ENCODE data around the gene DEFB123. TPM values are rescaled to one million over a fixed set of nuclear protein-coding genes. Genes with fewer than 3 reads are reported as not detected.

Gene DEFB123
- total and polyA plus RNA-seq, 7 experiments from 2014 or later, result not detected

DNA sequence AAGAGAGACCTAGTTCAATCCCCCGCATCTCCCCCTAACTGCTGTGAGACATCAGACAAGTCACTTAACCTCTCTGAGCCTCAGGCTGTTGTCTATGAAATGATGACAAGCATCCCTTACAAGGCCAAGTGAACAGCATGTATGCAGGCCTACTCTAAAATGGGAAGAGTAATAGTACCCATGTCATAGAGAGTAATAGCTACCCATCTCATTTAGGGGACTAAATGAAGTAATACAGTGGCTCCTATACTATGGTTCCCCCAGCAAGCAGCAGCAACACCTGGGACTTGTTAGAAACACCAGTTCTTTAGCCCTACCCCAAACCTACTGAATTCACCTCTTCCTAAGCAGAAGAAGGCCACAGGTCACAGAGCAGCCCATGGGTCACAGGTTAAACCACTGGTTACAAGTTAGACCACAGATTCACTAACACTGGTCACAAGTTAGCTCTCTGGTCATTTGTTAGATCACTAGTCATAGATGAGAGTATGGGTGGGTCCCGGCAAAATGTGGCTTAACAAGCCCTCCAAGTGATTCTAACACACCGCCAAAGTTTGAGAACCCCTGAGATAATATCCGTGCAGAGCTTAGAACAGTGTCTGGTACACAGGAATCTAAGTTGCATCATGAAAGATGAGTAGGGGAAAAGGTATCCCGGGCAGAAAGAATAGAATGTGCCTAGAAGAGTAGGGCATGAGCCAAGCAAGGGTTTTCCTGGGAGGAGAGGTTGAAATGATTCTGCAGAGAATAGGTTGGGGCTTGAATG lies 33.1 kb downstream of the DEFB123 start:
- intact Hi-C loops (cut with micrococcal nuclease), result no loop called here
- Mint-ChIP-seq H3K36me3 (peaks cover 0 to 6% (median 4%) of the 10 kb centered on the region in 5 donors), H3K27ac (no peak overlapping the region), H3K27me3 (peaks cover 35 to 52% (median 50%) of the 10 kb centered on the region in 5 donors), H3K4me1 (peaks cover 0 to 13% (median 3%) of the 10 kb centered on the region in 7 donors), H3K9me3 (peaks cover 0 to 11% (median 4%) of the 10 kb centered on the region in 11 donors), H3K4me3 (peak overlapping the region in 3 of 10 donors; percentile 6 to 63 (median 9))
- peaks cover 0 to 5% of the 10 kb centered on the region in 2 donors for H3K27me3 ChIP-seq (ENCODE audit: control insufficient read depth in 2 of 2, insufficient read depth in 2 of 2, low read length in 2 of 2)
- H3K9me3 ChIP-seq (ENCODE audit: control insufficient read depth in 2 of 3, low read length in 3 of 3), result no peaks in the 10 kb centered on the region
- H3K4me3 ChIP-seq (ENCODE audit: low read length), result no peak overlapping the region
- H3K4me1 ChIP-seq (ENCODE audit: control insufficient read depth in 2 of 2, insufficient read depth in 2 of 2, low read length in 2 of 2), result no peaks in the 10 kb centered on the region
- DNase-seq (no peak), ATAC-seq (no peak)
- H3K27ac ChIP-seq (ENCODE audit: low read depth, low read length), result no peak overlapping the region
- H3K36me3 ChIP-seq (ENCODE audit: control insufficient read depth in 2 of 3, insufficient read depth in 3 of 3, low read length in 3 of 3), result no peaks in the 10 kb centered on the region
- CTCF ChIA-PET, result no interaction called here
- POLR2A ChIA-PET, result no interaction called here

DNA sequence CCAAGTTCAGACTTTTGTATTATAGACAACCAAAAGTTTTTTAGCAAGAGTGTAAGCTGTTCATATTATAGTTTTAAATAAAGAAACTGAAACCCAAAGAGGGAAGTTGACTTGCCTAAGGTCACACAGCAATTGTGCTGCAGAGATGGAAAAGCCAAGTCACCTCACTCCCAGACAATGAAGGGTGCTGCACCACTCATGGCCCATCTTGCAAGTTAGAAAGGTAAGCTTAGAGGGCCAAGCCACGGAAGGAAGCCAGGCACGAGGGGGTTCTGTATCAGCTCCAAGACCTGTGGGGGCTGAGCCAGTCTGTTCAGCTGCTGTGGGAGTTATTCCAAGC lies 33.6 kb downstream of the DEFB123 start:
- ChIA-PET POLR2A (no interaction called here), CTCF (no interaction called here)
- no peaks in the 10 kb centered on the region for H3K9me3 ChIP-seq (ENCODE audit: control insufficient read depth in 2 of 3, low read length in 3 of 3)
- no peak overlapping the region for H3K27ac ChIP-seq (ENCODE audit: low read depth, low read length)
- no peak for ATAC-seq
- no peak overlapping the region for H3K4me3 ChIP-seq (ENCODE audit: low read length)
- Mint-ChIP-seq H3K4me3 (peak overlapping the region in 2 of 10 donors; percentile 6 to 15), H3K27me3 (peaks cover 36 to 53% (median 51%) of the 10 kb centered on the region in 5 donors), H3K4me1 (peaks cover 0 to 13% (median 3%) of the 10 kb centered on the region in 7 donors), H3K27ac (no peak overlapping the region), H3K9me3 (peaks cover 0 to 11% (median 4%) of the 10 kb centered on the region in 11 donors), H3K36me3 (peaks cover 0 to 6% (median 4%) of the 10 kb centered on the region in 5 donors)
- DNase-seq, result no peak
- no peaks in the 10 kb centered on the region for H3K4me1 ChIP-seq (ENCODE audit: control insufficient read depth in 2 of 2, insufficient read depth in 2 of 2, low read length in 2 of 2)
- no peaks in the 10 kb centered on the region for H3K36me3 ChIP-seq (ENCODE audit: control insufficient read depth in 2 of 3, insufficient read depth in 3 of 3, low read length in 3 of 3)
- peaks cover 0 to 5% of the 10 kb centered on the region in 2 donors for H3K27me3 ChIP-seq (ENCODE audit: control insufficient read depth in 2 of 2, insufficient read depth in 2 of 2, low read length in 2 of 2)
- intact Hi-C loops (cut with micrococcal nuclease), result no loop called here

DNA sequence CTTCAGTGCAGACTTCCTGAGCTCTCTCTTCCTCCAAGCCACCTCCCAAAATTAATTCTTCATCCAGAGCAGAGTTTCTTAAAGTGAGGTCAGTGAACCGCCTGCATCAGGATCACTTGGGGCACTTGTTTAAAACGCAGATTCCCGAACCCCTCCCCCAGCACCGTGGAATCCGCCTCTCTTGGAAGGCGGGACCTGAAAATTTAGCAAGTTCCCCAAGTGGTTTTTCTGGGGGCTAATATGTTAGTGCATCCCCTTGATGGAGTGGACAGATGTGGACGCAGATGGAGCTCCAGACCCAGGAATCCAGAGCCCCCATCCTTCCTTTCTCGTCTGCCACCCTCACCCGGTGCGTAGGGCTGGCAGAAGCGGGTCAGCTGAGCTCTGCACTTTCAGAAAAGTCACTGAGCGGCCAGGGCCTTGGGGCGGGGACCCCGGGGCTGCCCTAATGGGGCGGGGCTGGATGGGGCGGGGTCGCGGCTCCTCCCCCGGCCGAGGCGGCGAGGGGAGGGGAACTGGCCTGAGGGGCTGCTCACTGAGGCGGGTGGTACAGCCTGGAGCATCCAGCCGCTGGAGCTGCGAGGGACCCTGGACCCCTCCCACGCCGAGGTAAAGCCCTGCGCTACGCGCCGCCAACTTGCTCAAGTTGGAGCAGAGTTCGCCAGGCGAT lies 34.5 kb downstream of the DEFB123 start, which contains the start of the genes DEFB124 and REM1:
TSS of gene DEFB124 (minus strand) at position 370 of the 670 bp plus-strand sequence. CDS start 2,114 bp downstream, outside the sequence.
TSS of gene REM1 (plus strand) at position 531 of the 670 bp plus-strand sequence. CDS start 1,158 bp downstream, outside the sequence.
- Mint-ChIP-seq H3K4me3 (peak within 1 kb of the TSS in 3 of 10 donors; percentile 18 to 45 (median 25)), H3K36me3 (peaks cover 0 to 6% (median 4%) of the 10 kb centered on the region in 5 donors), H3K27me3 (peaks cover 36 to 57% (median 51%) of the 10 kb centered on the region in 5 donors), H3K9me3 (peaks cover 0 to 11% (median 4%) of the 10 kb centered on the region in 11 donors), H3K27ac (no peak within 1 kb of the TSS), H3K4me1 (peaks cover 0 to 13% (median 3%) of the 10 kb centered on the region in 7 donors)
- peak; percentile 46 for ATAC-seq
- Histone ChIP-seq H3K27ac (ENCODE audit: low read depth, low read length) (no peak within 1 kb of the TSS), H3K27me3 (ENCODE audit: control insufficient read depth in 2 of 2, insufficient read depth in 2 of 2, low read length in 2 of 2) (peaks cover 0 to 5% of the 10 kb centered on the region in 2 donors), H3K4me3 (ENCODE audit: low read length) (no peak within 1 kb of the TSS), H3K4me1 (ENCODE audit: control insufficient read depth in 2 of 2, insufficient read depth in 2 of 2, low read length in 2 of 2) (no peaks in the 10 kb centered on the region), H3K9me3 (ENCODE audit: control insufficient read depth in 2 of 3, low read length in 3 of 3) (no peaks in the 10 kb centered on the region), H3K36me3 (ENCODE audit: control insufficient read depth in 2 of 3, insufficient read depth in 3 of 3, low read length in 3 of 3) (no peaks in the 10 kb centered on the region)
- intact Hi-C loops (cut with micrococcal nuclease), result no loop called here
- POLR2A ChIA-PET, result no interaction called here
- no peak for DNase-seq
- CTCF ChIA-PET, result no interaction called here

DNA sequence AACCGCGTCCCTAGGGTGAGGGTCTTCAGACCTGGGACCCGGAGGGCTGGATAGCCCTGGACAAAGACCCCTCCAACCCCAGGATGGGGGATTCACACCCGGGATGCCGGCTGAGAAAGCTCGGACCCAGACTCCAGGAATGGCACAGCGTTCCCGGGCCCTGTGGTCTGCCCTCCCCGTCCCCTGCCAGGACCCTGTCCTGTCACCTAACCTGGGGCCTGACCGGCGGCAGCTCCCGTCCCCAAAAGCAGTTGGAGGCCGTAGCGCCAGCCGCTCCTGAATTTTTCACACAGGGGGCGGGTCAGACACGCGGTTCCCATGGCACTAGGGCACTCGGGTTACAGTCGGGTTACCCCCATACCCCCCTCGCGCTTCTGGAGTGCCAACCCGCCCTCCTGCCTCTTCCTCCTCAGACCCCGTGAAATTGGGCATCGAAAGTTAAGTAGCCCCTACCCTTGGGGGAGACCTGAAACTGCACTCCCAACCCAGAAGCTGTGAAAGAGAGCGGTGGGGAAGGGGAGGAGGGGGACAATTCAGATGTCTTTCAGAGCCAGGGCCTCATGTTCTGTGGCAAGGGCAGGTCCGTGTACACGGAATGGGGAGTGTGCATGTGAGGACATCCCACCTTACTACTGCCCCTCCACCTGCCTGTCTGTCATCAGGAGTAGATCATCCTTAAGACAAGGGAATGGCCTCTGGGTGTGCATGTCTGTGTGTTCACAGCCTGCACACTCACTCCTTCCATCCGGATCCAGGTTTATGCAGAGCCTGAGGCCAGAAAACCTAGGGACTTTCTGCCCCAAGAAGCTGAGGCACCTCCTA lies 35.3 kb downstream of the DEFB123 start:
- Histone ChIP-seq H3K27ac (ENCODE audit: low read depth, low read length) (no peak overlapping the region), H3K27me3 (ENCODE audit: control insufficient read depth in 2 of 2, insufficient read depth in 2 of 2, low read length in 2 of 2) (peaks cover 0 to 5% of the 10 kb centered on the region in 2 donors), H3K9me3 (ENCODE audit: control insufficient read depth in 2 of 3, low read length in 3 of 3) (no peaks in the 10 kb centered on the region), H3K36me3 (ENCODE audit: control insufficient read depth in 2 of 3, insufficient read depth in 3 of 3, low read length in 3 of 3) (no peaks in the 10 kb centered on the region), H3K4me1 (ENCODE audit: control insufficient read depth in 2 of 2, insufficient read depth in 2 of 2, low read length in 2 of 2) (no peaks in the 10 kb centered on the region), H3K4me3 (ENCODE audit: low read length) (no peak overlapping the region)
- POLR2A ChIA-PET, result no interaction called here
- CTCF ChIA-PET, result no interaction called here
- peak overlapping the region in 2 of 10 donors; percentile 25 to 45 for H3K4me3 Mint-ChIP-seq
- DNase-seq (no peak), ATAC-seq (no peak)
- peaks cover 36 to 57% (median 51%) of the 10 kb centered on the region in 5 donors for H3K27me3 Mint-ChIP-seq
- no peak overlapping the region for H3K27ac Mint-ChIP-seq
- peaks cover 0 to 11% (median 4%) of the 10 kb centered on the region in 11 donors for H3K9me3 Mint-ChIP-seq
- intact Hi-C loops (cut with micrococcal nuclease), result no loop called here
- H3K36me3 Mint-ChIP-seq, result peaks cover 0 to 6% (median 4%) of the 10 kb centered on the region in 5 donors
- peaks cover 0 to 13% (median 3%) of the 10 kb centered on the region in 7 donors for H3K4me1 Mint-ChIP-seq

DNA sequence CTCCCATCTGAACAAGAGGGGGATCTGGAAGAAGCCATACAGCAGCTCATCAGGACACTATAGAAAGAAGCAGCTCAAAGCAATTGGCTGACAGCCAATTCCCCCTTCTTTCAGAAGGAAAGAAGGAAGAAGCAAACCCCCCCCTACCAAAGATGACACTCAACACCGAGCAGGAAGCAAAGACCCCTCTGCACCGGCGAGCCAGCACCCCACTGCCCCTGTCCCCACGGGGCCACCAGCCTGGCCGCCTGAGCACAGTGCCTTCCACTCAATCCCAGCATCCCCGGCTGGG lies 35.8 kb downstream of the DEFB123 start:
- no peak overlapping the region for H3K4me3 ChIP-seq (ENCODE audit: low read length)
- H3K27ac ChIP-seq (ENCODE audit: low read depth, low read length), result no peak overlapping the region
- DNase-seq, result no peak
- peaks cover 0 to 5% of the 10 kb centered on the region in 2 donors for H3K27me3 ChIP-seq (ENCODE audit: control insufficient read depth in 2 of 2, insufficient read depth in 2 of 2, low read length in 2 of 2)
- POLR2A ChIA-PET, result no interaction called here
- no peak for ATAC-seq
- peaks cover 0 to 13% (median 3%) of the 10 kb centered on the region in 7 donors for H3K4me1 Mint-ChIP-seq
- H3K9me3 ChIP-seq (ENCODE audit: control insufficient read depth in 2 of 3, low read length in 3 of 3), result no peaks in the 10 kb centered on the region
- no peak overlapping the region for H3K4me3 Mint-ChIP-seq
- peaks cover 37 to 57% (median 52%) of the 10 kb centered on the region in 5 donors for H3K27me3 Mint-ChIP-seq
- H3K36me3 ChIP-seq (ENCODE audit: control insufficient read depth in 2 of 3, insufficient read depth in 3 of 3, low read length in 3 of 3), result no peaks in the 10 kb centered on the region
- peaks cover 0 to 6% (median 4%) of the 10 kb centered on the region in 5 donors for H3K36me3 Mint-ChIP-seq
- intact Hi-C loops (cut with micrococcal nuclease), result no loop called here
- no peaks in the 10 kb centered on the region for H3K4me1 ChIP-seq (ENCODE audit: control insufficient read depth in 2 of 2, insufficient read depth in 2 of 2, low read length in 2 of 2)
- H3K9me3 Mint-ChIP-seq, result peaks cover 0 to 11% (median 4%) of the 10 kb centered on the region in 11 donors
- CTCF ChIA-PET, result no interaction called here
- no peak overlapping the region for H3K27ac Mint-ChIP-seq

GRCh38 chr20:31476643-31477215 lies 36.3 kb downstream of the DEFB123 start:
- CTCF ChIA-PET, result interaction anchor here (0.7 kb wide), 1 partner anchor 10 kb away, joined by 3 read pairs; no protein-coding TSS in a partner anchor

More at GRCh38 chr20:31476643-31477215, 36.3 kb downstream of the DEFB123 start:
- H3K9me3 Mint-ChIP-seq, result peaks cover 0 to 11% (median 4%) of the 10 kb centered on the region in 11 donors
- Histone ChIP-seq H3K4me1 (ENCODE audit: control insufficient read depth in 2 of 2, insufficient read depth in 2 of 2, low read length in 2 of 2) (no peaks in the 10 kb centered on the region), H3K4me3 (ENCODE audit: low read length) (no peak overlapping the region), H3K27me3 (ENCODE audit: control insufficient read depth in 2 of 2, insufficient read depth in 2 of 2, low read length in 2 of 2) (peaks cover 0 to 5% of the 10 kb centered on the region in 2 donors), H3K36me3 (ENCODE audit: control insufficient read depth in 2 of 3, insufficient read depth in 3 of 3, low read length in 3 of 3) (no peaks in the 10 kb centered on the region), H3K27ac (ENCODE audit: low read depth, low read length) (no peak overlapping the region), H3K9me3 (ENCODE audit: control insufficient read depth in 2 of 3, low read length in 3 of 3) (no peaks in the 10 kb centered on the region)
- POLR2A ChIA-PET, result no interaction called here
- H3K27me3 Mint-ChIP-seq, result peaks cover 39 to 61% (median 55%) of the 10 kb centered on the region in 5 donors
- peaks cover 0 to 13% (median 3%) of the 10 kb centered on the region in 7 donors for H3K4me1 Mint-ChIP-seq
- H3K36me3 Mint-ChIP-seq, result peaks cover 0 to 6% (median 4%) of the 10 kb centered on the region in 5 donors
- H3K4me3 Mint-ChIP-seq, result no peak overlapping the region
- intact Hi-C loops (cut with micrococcal nuclease), result no loop called here
- ATAC-seq (no peak), DNase-seq (no peak)
- no peak overlapping the region for H3K27ac Mint-ChIP-seq
